Activated B cell treated with CpG ODN at 0.5 μM for 24 hours (primary cell): ENCODE data around the gene KRT75. TPM values are rescaled to one million over a fixed set of nuclear protein-coding genes. Genes with fewer than 3 reads are reported as not detected.

ENCODE experiments used
- ATAC-seq: fragments of 200-7000 bp; cut with Tn5 transposase; one replicate; pipeline ENCODE4 v1.10.0; 2021; ENCODE audit warnings: low read depth, mild to moderate bottlenecking, moderate library complexity
- CTCF ChIA-PET: fragments of 350-600 bp; sonication (Branson Sonifier 250); formaldehyde crosslinking; loops from one replicate; lab custom pipeline; 2021; ENCODE audit warnings: antibody characterized with exemption; lab: Charles Lee
- POLR2A ChIA-PET: fragments of 350-600 bp; sonication (Branson Sonifier 250); formaldehyde crosslinking; loops from one replicate; lab custom pipeline; 2021; ENCODE audit warnings: antibody characterized with exemption; lab: Charles Lee
- DNase-seq: peaks from one replicate; pipeline ENCODE4 v3.0.0; 2022
- H3K27ac Mint-ChIP-seq: one replicate; pipeline ENCODE4 v1.8.0; 2020; ENCODE audit warnings: mixed read lengths
- H3K27me3 Mint-ChIP-seq: one replicate; pipeline ENCODE4 v1.8.0; 2021; ENCODE audit warnings: mixed read lengths
- H3K36me3 Mint-ChIP-seq: one replicate; pipeline ENCODE4 v1.8.0; 2021; ENCODE audit warnings: low read depth, mixed read lengths
- H3K4me1 Mint-ChIP-seq: one replicate; pipeline ENCODE4 v1.8.0; 2021; ENCODE audit warnings: mixed read lengths
- H3K4me3 Mint-ChIP-seq: one replicate; pipeline ENCODE4 v1.8.0; 2020; ENCODE audit warnings: mild to moderate bottlenecking, mixed read lengths
- H3K9me3 Mint-ChIP-seq: one replicate; pipeline ENCODE4 v1.8.0; 2020; ENCODE audit warnings: mixed read lengths
- intact Hi-C: fragments of 100-400 bp; cut with micrococcal nuclease; formaldehyde crosslinking; loops from one replicate; pipeline ENCODE4 v1.15.1; 2024
- total RNA-seq: library from RNA; stranded (reverse); gene quantifications from 2 replicates; pipeline ENCODE4 v1.2.3, GENCODE V29; 2022
- TF ChIP-seq, protein P1 (sequence below): fragments of 200-600 bp; IDR thresholded peaks from one replicate; pipeline ENCODE4 v1.8.0; 2022; ENCODE audit warnings: antibody characterized with exemption, mild to moderate bottlenecking

The KRT75 gene
- total RNA-seq, 1 donor from 2014 or later, result not detected

DNA sequence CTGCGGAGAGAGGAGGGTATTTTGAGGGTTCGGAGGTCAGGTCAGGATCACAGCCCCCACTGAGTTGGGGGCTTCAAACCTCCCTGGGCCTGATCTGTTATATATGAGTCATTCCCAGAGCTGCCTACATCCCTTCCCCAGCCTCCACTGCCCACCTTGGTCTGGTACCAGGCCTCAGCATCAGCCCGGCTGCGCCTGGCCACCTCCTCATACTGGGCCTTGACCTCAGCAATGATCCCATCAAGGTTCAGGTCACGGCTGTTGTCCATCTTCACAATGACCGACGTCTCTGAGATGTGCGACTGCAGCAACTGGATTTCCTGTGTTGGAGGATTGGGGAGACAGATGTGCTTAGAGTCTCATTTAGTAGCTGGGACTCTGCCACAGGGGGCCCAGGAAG, 53.0 kb downstream of the KRT75 start:
- DNase-seq (no peak), ATAC-seq (no peak)
- intact Hi-C loops, result no loop called here
- POLR2A ChIA-PET, result no interaction called here
- H3K27me3 Mint-ChIP-seq, result peaks cover 15% of the 10 kb centered on the region
- H3K4me1 Mint-ChIP-seq, result peaks cover 2% of the 10 kb centered on the region
- no peaks in the 10 kb centered on the region for H3K36me3 Mint-ChIP-seq
- TF ChIP-seq, protein P1, sequence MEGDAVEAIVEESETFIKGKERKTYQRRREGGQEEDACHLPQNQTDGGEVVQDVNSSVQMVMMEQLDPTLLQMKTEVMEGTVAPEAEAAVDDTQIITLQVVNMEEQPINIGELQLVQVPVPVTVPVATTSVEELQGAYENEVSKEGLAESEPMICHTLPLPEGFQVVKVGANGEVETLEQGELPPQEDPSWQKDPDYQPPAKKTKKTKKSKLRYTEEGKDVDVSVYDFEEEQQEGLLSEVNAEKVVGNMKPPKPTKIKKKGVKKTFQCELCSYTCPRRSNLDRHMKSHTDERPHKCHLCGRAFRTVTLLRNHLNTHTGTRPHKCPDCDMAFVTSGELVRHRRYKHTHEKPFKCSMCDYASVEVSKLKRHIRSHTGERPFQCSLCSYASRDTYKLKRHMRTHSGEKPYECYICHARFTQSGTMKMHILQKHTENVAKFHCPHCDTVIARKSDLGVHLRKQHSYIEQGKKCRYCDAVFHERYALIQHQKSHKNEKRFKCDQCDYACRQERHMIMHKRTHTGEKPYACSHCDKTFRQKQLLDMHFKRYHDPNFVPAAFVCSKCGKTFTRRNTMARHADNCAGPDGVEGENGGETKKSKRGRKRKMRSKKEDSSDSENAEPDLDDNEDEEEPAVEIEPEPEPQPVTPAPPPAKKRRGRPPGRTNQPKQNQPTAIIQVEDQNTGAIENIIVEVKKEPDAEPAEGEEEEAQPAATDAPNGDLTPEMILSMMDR, result no peak
- H3K9me3 Mint-ChIP-seq, result no peaks in the 10 kb centered on the region
- H3K4me3 Mint-ChIP-seq, result no peak overlapping the region
- CTCF ChIA-PET, result no interaction called here
- no peak overlapping the region for H3K27ac Mint-ChIP-seq

DNA sequence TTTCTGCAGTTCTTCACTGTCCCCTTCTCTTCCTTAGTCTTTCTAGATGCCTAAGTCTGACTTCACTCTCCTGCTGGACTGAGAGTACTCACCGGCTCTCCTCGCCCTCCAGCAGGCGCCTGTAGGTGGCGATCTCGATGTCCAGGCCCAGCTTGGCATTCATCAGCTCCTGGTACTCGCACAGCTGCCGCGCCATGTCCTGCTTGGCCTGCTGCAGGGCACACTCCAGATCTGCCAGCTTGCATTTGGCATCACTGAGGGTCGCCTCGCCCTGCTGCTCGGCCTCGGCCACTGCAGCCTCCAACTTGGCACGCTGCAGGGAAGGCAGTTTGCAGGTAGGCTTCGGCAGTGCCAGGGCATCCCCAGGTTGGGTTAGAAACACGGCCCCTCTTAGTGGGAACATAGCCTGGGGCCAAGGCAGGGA, 53.9 kb downstream of the KRT75 start:
- Mint-ChIP-seq H3K4me1 (peaks cover 2% of the 10 kb centered on the region), H3K27ac (no peak overlapping the region), H3K4me3 (no peak overlapping the region), H3K27me3 (peaks cover 15% of the 10 kb centered on the region), H3K9me3 (no peaks in the 10 kb centered on the region), H3K36me3 (no peaks in the 10 kb centered on the region)
- TF ChIP-seq, protein P1, result no peak
- DNase-seq (no peak), ATAC-seq (no peak)
- POLR2A ChIA-PET, result no interaction called here
- CTCF ChIA-PET, result no interaction called here
- intact Hi-C loops, result no loop called here

DNA sequence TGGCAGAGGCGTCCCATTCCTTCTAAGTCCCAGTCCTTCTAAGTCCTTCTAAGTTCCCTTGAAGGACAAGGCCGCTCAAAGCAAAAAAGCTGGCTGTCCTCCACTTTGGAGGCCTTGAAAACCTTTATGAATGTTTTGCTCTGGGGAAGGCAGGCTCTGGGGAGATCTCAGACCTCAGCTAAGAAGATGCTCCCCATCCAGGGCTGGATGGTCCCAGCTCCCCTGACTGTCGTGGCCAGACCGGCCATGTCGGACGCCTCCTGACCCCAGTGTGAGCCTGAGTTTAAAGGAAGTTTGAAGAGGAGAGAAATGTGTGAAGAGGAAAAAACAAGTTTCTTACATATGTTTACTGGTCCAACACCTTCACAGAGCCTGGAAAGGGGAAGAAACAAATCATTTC, 54.6 kb downstream of the KRT75 start:
- CTCF ChIA-PET, result no interaction called here
- intact Hi-C loops, result no loop called here
- DNase-seq, result no peak
- Mint-ChIP-seq H3K4me1 (peaks cover 2% of the 10 kb centered on the region), H3K27ac (no peak overlapping the region), H3K27me3 (peaks cover 15% of the 10 kb centered on the region), H3K9me3 (no peaks in the 10 kb centered on the region), H3K36me3 (no peaks in the 10 kb centered on the region), H3K4me3 (no peak overlapping the region)
- no peak for ATAC-seq
- POLR2A ChIA-PET, result no interaction called here
- TF ChIP-seq, protein P1, result no peak

DNA sequence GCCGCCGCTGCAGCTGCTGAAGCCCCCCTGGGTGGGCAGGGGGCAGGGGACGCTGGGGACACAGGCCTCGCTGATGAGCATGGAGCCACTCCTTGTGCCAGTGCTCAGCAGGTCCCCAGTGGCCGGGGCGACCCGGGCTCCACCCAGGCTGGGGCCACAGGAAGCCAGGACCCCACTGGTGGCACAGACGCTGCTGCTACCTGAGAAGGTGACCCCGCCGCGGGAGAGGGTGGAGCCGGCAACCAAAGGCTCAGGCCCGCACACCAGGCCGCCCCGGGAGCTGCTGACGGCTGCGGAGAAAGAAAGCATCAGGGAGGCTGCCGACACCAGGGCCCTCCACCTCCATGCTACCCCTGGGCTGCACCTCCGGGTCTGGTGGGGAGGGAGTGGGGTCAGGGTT, 56.1 kb downstream of the KRT75 start:
- no peak overlapping the region for H3K27ac Mint-ChIP-seq
- H3K4me1 Mint-ChIP-seq, result peaks cover 2% of the 10 kb centered on the region
- no peak overlapping the region for H3K4me3 Mint-ChIP-seq
- intact Hi-C loops, result no loop called here
- H3K36me3 Mint-ChIP-seq, result no peaks in the 10 kb centered on the region
- ATAC-seq, result no peak
- peaks cover 6% of the 10 kb centered on the region for H3K9me3 Mint-ChIP-seq
- TF ChIP-seq, protein P1, result no peak
- peaks cover 15% of the 10 kb centered on the region for H3K27me3 Mint-ChIP-seq
- CTCF ChIA-PET, result no interaction called here
- POLR2A ChIA-PET, result no interaction called here
- DNase-seq, result no peak

DNA sequence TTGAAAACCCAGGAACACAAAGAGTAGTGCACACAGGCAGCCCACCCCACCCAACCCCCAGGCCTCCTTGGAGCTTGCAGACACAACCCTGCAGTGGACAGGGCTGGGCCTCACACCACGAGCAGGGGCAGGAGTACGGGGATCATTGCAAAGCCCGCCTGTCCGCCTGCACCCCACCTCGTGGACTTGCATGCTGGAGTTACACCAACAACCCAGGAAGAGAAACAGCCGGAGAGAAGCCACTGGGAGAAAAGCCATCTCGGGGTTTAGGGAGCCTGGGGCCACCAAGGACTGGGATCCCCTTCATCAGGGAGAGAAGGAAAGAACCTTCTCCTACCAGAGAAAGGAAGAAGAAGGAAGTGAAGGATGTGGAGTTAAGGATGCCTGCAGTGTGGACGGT, 56.9 kb downstream of the KRT75 start:
- H3K9me3 Mint-ChIP-seq, result peaks cover 6% of the 10 kb centered on the region
- H3K27ac Mint-ChIP-seq, result no peak overlapping the region
- DNase-seq (no peak), ATAC-seq (no peak)
- TF ChIP-seq, protein P1, result no peak
- peaks cover 15% of the 10 kb centered on the region for H3K27me3 Mint-ChIP-seq
- ChIA-PET CTCF (no interaction called here), POLR2A (no interaction called here)
- intact Hi-C loops, result no loop called here
- H3K4me3 Mint-ChIP-seq, result no peak overlapping the region
- H3K36me3 Mint-ChIP-seq, result no peaks in the 10 kb centered on the region
- no peaks in the 10 kb centered on the region for H3K4me1 Mint-ChIP-seq

Other genes with a start within 250 kb of the KRT75 start
- not detected in 2 replicates for gene KRT80, start 242.4 kb downstream of the KRT75 start, total RNA-seq
- 0.81 and 1.1 TPM in 2 replicates for gene KRT7, start 201.1 kb downstream of the KRT75 start, total RNA-seq
- not detected in 2 replicates for gene KRT86, start 159.7 kb downstream of the KRT75 start, total RNA-seq
- not detected in 2 replicates for gene KRT81, start 142.8 kb downstream of the KRT75 start, total RNA-seq
- not detected in 2 replicates for gene KRT83, start 113.0 kb downstream of the KRT75 start, total RNA-seq
- gene KRT85, start 66.9 kb downstream of the KRT75 start, total RNA-seq, result not detected in 2 replicates
- not detected in 2 replicates for gene KRT84, start 48.7 kb downstream of the KRT75 start, total RNA-seq
- not detected in 2 replicates for gene KRT82, start 28.0 kb downstream of the KRT75 start, total RNA-seq
- gene KRT6B, start 17.8 kb upstream of the KRT75 start, total RNA-seq, result not detected in 2 replicates
- gene KRT6C, start 39.4 kb upstream of the KRT75 start, total RNA-seq, result not detected in 2 replicates
- gene KRT6A, start 58.9 kb upstream of the KRT75 start, total RNA-seq, result not detected in 2 replicates
- not detected in 2 replicates for gene KRT5, start 86.0 kb upstream of the KRT75 start, total RNA-seq
- not detected in 2 replicates for gene KRT71, start 118.8 kb upstream of the KRT75 start, total RNA-seq
- gene KRT74, start 139.5 kb upstream of the KRT75 start, total RNA-seq, result not detected in 2 replicates
- gene KRT72, start 167.1 kb upstream of the KRT75 start, total RNA-seq, result not detected in 2 replicates
- not detected in 2 replicates for gene KRT73, start 184.2 kb upstream of the KRT75 start, total RNA-seq
- not detected in 2 replicates for gene KRT2, start 217.8 kb upstream of the KRT75 start, total RNA-seq
- gene KRT1, start 246.0 kb upstream of the KRT75 start, total RNA-seq, result not detected in 2 replicates